C4-2B (cell line): ENCODE results near the gene ATG4D.
A peak's percentile ranks its signal among the peaks of the same experiment; 100 is the strongest.

ENCODE experiments used
- CTCF ChIP-seq: fragments of 450-650 bp; conservative IDR thresholded peaks from 2 replicates; pipeline ENCODE4 v1.5.1; 2017; ENCODE audit warnings: mild to moderate bottlenecking
- ZFX ChIP-seq: fragments of 450-650 bp; IDR thresholded peaks from 2 replicates; pipeline ENCODE4 v1.6.1; 2017

- TF ChIP-seq CTCF (peak; percentile 80), ZFX (no peak)
These were observed 38.0 kb upstream of the ATG4D start for GRCh38 chr19:10505583-10506229.
